Measurements from ENCODE around the gene SAP25. TPM values are rescaled to one million over a fixed set of nuclear protein-coding genes. Genes with fewer than 3 reads are reported as not detected.
"Not testable (repeated sequence)": the region's sequence is repeated elsewhere in the genome, so short reads cannot be mapped to it uniquely, and the experiment has no call there.

SAP25 gene
- total RNA-seq, 1 experiment from 2014 or later = 4.4 TPM

DNA sequence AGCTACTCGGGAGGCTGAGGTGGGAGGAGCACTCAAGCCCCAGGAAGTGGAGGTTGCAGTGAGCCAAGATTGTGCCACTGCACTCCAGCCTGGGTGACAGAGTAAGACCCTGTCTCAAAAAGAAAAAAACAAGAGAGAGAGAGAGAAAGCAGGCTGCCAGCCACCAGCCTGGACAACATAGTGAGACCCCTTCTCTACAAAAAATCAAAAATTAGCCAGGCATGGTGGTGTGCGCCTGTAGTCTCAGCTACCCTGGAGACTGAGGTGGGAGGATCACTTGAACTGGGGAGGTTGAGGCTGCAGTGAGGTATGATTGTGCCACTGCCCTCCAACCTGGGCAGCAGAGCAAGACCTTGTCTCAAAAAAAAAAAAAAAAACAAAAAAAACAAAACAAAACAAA, 37.0 kb downstream of the SAP25 start:
- H3K79me2 ChIP-seq (ENCODE audit: insufficient read depth, low read length); H3K27me3 ChIP-seq (ENCODE audit: insufficient read depth, low read length); H3K36me3 ChIP-seq (ENCODE audit: control insufficient read depth in 1 of 2, insufficient read depth in 2 of 2, low read length in 2 of 2); H3K9me2 ChIP-seq (ENCODE audit: insufficient read depth); intact Hi-C loops (cut with micrococcal nuclease); BruUV-seq (replicated peaks); H3K27ac ChIP-seq (ENCODE audit: low read depth, low read length); H2AFZ ChIP-seq (ENCODE audit: low read depth, low read length, poor library complexity, severe bottlenecking); H3K9me3 ChIP-seq (ENCODE audit: control insufficient read depth in 1 of 2, insufficient read depth in 1 of 2, low read depth in 1 of 2, low read length in 2 of 2); RAD21 ChIA-PET (ENCODE audit: low non-redundant PET in 1 of 2, low total read pairs in 2 of 2, uncharacterized antibody in 2 of 2, unreplicated experiment in 2 of 2); H3K9ac ChIP-seq (ENCODE audit: low read length); POLR2A ChIA-PET; H3K4me2 ChIP-seq (ENCODE audit: low read length); CTCF ChIA-PET; ATAC-seq; DNase-seq (ENCODE audit: low read depth, low spot score); H4K20me1 ChIP-seq (ENCODE audit: insufficient read depth); H3K4me3 ChIP-seq (replicated peaks in 1 of 2; ENCODE audit: low read depth in 1 of 2, low read length in 2 of 2): not testable (repeated sequence)
- peaks cover 11 to 18% of the 10 kb centered on the region in 2 experiments; a peak in 3 of 4 replicates for H3K4me1 ChIP-seq (ENCODE audit: control insufficient read depth in 1 of 2, insufficient read depth in 2 of 2, low read length in 2 of 2)

DNA sequence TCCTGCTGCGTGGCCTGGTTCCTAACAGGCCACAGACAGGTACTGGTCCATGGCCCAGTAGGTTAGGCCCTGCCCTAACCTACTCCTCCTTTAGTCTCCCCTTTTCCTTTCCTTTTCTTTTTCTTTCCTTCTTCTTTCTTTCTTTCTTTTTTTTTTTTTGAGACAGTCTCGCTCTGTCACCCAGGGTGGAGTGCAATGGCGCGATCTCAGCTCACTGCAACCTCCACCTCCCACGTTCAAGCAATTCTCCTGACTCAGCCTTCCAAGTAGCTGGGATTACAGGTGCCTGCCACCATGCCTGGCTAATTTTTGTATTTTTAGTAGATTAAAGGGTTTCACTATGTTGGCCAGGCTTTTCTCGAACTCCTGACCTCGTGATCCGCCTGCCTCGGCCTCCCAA, 37.7 kb downstream of the SAP25 start:
- POLR2A ChIA-PET = interaction anchor here (1.1 kb wide), 1 partner anchor 50 kb away, joined by 3 read pairs; the partner anchor contains the start of genes FBXO24 and LRCH4
- intact Hi-C loops (cut with micrococcal nuclease); RAD21 ChIA-PET (ENCODE audit: low non-redundant PET in 1 of 2, low total read pairs in 2 of 2, uncharacterized antibody in 2 of 2, unreplicated experiment in 2 of 2): not testable (repeated sequence)

DNA sequence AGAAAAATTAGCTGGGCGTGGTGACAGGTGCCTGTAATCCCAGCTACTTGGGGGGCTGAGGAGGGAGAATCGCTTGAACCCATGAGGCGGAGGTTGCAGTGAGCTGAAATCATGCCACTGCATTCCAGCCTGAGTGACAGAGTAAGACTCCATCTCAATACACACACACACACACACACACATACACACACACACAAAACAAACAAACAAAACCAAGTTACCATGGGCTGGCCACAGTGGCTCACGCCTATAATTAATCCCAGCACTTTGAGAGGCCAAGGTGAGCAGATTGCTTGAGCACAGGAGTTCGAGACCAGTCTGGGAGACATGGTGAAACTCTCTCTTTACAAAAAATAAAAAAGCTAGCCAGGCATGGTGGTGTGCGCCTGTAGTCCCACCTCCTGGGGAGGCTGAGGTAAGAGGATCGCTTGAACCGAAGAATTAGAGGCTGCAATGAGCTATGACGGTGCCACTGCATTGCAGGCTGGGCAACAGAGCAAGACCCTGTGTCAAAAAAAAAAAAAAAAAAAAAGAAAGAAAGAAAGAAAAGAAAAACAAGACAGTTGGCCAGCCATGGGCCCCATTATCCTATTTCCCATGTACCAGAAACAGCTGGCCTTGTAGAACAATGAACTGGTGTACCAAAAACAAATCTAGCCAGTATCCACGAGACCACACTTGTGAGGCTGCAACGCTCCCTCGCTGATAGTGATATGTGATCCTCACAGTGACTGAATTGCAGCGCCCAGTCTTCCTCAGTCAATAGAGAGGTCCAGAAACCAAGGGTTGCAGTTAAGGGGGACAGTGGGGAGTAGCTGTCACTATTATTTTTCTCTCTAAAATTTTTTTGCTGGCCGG, 41.3 kb downstream of the SAP25 start:
- no peak overlapping the region for H3K4me2 ChIP-seq (ENCODE audit: low read length)
- no peak overlapping the region for H3K27ac ChIP-seq (ENCODE audit: low read depth, low read length)
- no peak overlapping the region for H2AFZ ChIP-seq (ENCODE audit: low read depth, low read length, poor library complexity, severe bottlenecking)
- CTCF ChIA-PET = no interaction called here
- ATAC-seq (no peak), DNase-seq (ENCODE audit: low read depth, low spot score) (no peak)
- no peaks in the 10 kb centered on the region for H3K9me2 ChIP-seq (ENCODE audit: insufficient read depth)
- H3K4me3 ChIP-seq (replicated peaks in 1 of 2; ENCODE audit: low read depth in 1 of 2, low read length in 2 of 2) = no peak overlapping the region
- H4K20me1 ChIP-seq (ENCODE audit: insufficient read depth) = no peaks in the 10 kb centered on the region
- no TSS peak for BruUV-seq (replicated peaks)
- H3K27me3 ChIP-seq (ENCODE audit: insufficient read depth, low read length) = no peaks in the 10 kb centered on the region
- no peaks in the 10 kb centered on the region for H3K9me3 ChIP-seq (ENCODE audit: control insufficient read depth in 1 of 2, insufficient read depth in 1 of 2, low read depth in 1 of 2, low read length in 2 of 2)
- H3K9ac ChIP-seq (ENCODE audit: low read length) = no peak overlapping the region
- RAD21 ChIA-PET (ENCODE audit: low non-redundant PET in 1 of 2, low total read pairs in 2 of 2, uncharacterized antibody in 2 of 2, unreplicated experiment in 2 of 2) = no interaction called here
- no peaks in the 10 kb centered on the region for H3K36me3 ChIP-seq (ENCODE audit: control insufficient read depth in 1 of 2, insufficient read depth in 2 of 2, low read length in 2 of 2)
- POLR2A ChIA-PET = no interaction called here
- H3K79me2 ChIP-seq (ENCODE audit: insufficient read depth, low read length) = no peaks in the 10 kb centered on the region
- intact Hi-C loops (cut with micrococcal nuclease) = no loop called here
- no peaks in the 10 kb centered on the region for H3K4me1 ChIP-seq (ENCODE audit: control insufficient read depth in 1 of 2, insufficient read depth in 2 of 2, low read length in 2 of 2)
- TF ChIP-seq CEBPB (IDR thresholded peaks at IDR 0.05; ENCODE audit: low read depth) (no peak), ZNF274 (IDR thresholded peaks at IDR 0.05; ENCODE audit: low read depth, low read length) (no peak), EGR1 (IDR thresholded peaks at IDR 0.05; ENCODE audit: low read depth) (no peak), POLR2A (IDR thresholded peaks at IDR 0.05; ENCODE audit: borderline replicate concordance, extremely low read depth, insufficient read depth, insufficient read length) (no peak)
- TF ChIP-seq, protein P1, sequence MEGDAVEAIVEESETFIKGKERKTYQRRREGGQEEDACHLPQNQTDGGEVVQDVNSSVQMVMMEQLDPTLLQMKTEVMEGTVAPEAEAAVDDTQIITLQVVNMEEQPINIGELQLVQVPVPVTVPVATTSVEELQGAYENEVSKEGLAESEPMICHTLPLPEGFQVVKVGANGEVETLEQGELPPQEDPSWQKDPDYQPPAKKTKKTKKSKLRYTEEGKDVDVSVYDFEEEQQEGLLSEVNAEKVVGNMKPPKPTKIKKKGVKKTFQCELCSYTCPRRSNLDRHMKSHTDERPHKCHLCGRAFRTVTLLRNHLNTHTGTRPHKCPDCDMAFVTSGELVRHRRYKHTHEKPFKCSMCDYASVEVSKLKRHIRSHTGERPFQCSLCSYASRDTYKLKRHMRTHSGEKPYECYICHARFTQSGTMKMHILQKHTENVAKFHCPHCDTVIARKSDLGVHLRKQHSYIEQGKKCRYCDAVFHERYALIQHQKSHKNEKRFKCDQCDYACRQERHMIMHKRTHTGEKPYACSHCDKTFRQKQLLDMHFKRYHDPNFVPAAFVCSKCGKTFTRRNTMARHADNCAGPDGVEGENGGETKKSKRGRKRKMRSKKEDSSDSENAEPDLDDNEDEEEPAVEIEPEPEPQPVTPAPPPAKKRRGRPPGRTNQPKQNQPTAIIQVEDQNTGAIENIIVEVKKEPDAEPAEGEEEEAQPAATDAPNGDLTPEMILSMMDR (IDR thresholded peaks at IDR 0.05 in 2 of 3, conservative IDR thresholded peaks at IDR 0.05 in 1 of 3; ENCODE audit: borderline replicate concordance in 1 of 3, insufficient read depth in 1 of 3, low read depth in 2 of 3, low read length in 2 of 3) = no peak
- TF ChIP-seq, protein P2, sequence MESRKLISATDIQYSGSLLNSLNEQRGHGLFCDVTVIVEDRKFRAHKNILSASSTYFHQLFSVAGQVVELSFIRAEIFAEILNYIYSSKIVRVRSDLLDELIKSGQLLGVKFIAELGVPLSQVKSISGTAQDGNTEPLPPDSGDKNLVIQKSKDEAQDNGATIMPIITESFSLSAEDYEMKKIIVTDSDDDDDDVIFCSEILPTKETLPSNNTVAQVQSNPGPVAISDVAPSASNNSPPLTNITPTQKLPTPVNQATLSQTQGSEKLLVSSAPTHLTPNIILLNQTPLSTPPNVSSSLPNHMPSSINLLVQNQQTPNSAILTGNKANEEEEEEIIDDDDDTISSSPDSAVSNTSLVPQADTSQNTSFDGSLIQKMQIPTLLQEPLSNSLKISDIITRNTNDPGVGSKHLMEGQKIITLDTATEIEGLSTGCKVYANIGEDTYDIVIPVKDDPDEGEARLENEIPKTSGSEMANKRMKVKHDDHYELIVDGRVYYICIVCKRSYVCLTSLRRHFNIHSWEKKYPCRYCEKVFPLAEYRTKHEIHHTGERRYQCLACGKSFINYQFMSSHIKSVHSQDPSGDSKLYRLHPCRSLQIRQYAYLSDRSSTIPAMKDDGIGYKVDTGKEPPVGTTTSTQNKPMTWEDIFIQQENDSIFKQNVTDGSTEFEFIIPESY (IDR thresholded peaks at IDR 0.05; ENCODE audit: extremely low read depth, insufficient replicate concordance, low read length) = no peak
- TF ChIP-seq, protein P3, sequence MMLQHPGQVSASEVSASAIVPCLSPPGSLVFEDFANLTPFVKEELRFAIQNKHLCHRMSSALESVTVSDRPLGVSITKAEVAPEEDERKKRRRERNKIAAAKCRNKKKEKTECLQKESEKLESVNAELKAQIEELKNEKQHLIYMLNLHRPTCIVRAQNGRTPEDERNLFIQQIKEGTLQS (IDR thresholded peaks at IDR 0.05) = no peak

More for the DNA sequence above, 37.7 kb downstream of the SAP25 start:
- CTCF ChIA-PET; H3K36me3 ChIP-seq (ENCODE audit: control insufficient read depth in 1 of 2, insufficient read depth in 2 of 2, low read length in 2 of 2); H3K27ac ChIP-seq (ENCODE audit: low read depth, low read length); H3K4me2 ChIP-seq (ENCODE audit: low read length); ATAC-seq; DNase-seq (ENCODE audit: low read depth, low spot score); H3K9me2 ChIP-seq (ENCODE audit: insufficient read depth); H3K79me2 ChIP-seq (ENCODE audit: insufficient read depth, low read length); H3K9ac ChIP-seq (ENCODE audit: low read length); H4K20me1 ChIP-seq (ENCODE audit: insufficient read depth); BruUV-seq (replicated peaks); H3K27me3 ChIP-seq (ENCODE audit: insufficient read depth, low read length); H3K4me3 ChIP-seq (replicated peaks in 1 of 2; ENCODE audit: low read depth in 1 of 2, low read length in 2 of 2); H3K9me3 ChIP-seq (ENCODE audit: control insufficient read depth in 1 of 2, insufficient read depth in 1 of 2, low read depth in 1 of 2, low read length in 2 of 2); H2AFZ ChIP-seq (ENCODE audit: low read depth, low read length, poor library complexity, severe bottlenecking): not testable (repeated sequence)
- peaks cover 11 to 18% of the 10 kb centered on the region in 2 experiments; a peak in 3 of 4 replicates for H3K4me1 ChIP-seq (ENCODE audit: control insufficient read depth in 1 of 2, insufficient read depth in 2 of 2, low read length in 2 of 2)

All from HCT116 (cell line).